T-helper 1 cell treated with Interleukin-12 subunit alpha and Interleukin-12 subunit beta and Interleukin-4 antibody, amounts not matched to agents 30 μg/mL and 1 μg/mL, for 36 hours (primary cell): ENCODE results near the gene ENKD1.

ENCODE experiments used
- H3K27ac Mint-ChIP-seq: one replicate; pipeline ENCODE4 v1.8.0; 2021; ENCODE audit warnings: mild to moderate bottlenecking, mixed read lengths
- H3K27me3 Mint-ChIP-seq: one replicate; pipeline ENCODE4 v1.8.0; 2021; ENCODE audit warnings: low read depth, mixed read lengths
- H3K36me3 Mint-ChIP-seq: one replicate; pipeline ENCODE4 v1.8.0; 2021; ENCODE audit warnings: low read depth, mixed read lengths
- H3K4me1 Mint-ChIP-seq: one replicate; pipeline ENCODE4 v1.8.0; 2021; ENCODE audit warnings: low read depth, mixed read lengths
- H3K4me3 Mint-ChIP-seq: one replicate; pipeline ENCODE4 v1.8.0; 2021; ENCODE audit warnings: mild to moderate bottlenecking, moderate library complexity, mixed read lengths
- H3K9me3 Mint-ChIP-seq: one replicate; pipeline ENCODE4 v1.8.0; 2021; ENCODE audit warnings: mixed read lengths

ENKD1 gene

GRCh38 chr16:67653128-67653788 is 13.3 kb downstream of the ENKD1 start:
- Mint-ChIP-seq H3K4me3 (no peak overlapping the region), H3K36me3 (peaks cover 31% of the 10 kb centered on the region), H3K27me3 (no peaks in the 10 kb centered on the region), H3K27ac (no peak overlapping the region), H3K4me1 (peaks cover 7% of the 10 kb centered on the region), H3K9me3 (no peaks in the 10 kb centered on the region)

- H3K36me3 Mint-ChIP-seq: peaks cover 28% of the 10 kb centered on the region
- no peak overlapping the region for H3K27ac Mint-ChIP-seq
- H3K4me1 Mint-ChIP-seq: peaks cover 7% of the 10 kb centered on the region
- no peaks in the 10 kb centered on the region for H3K9me3 Mint-ChIP-seq
- no peak overlapping the region for H3K4me3 Mint-ChIP-seq
- H3K27me3 Mint-ChIP-seq: no peaks in the 10 kb centered on the region
Observed at GRCh38 chr16:67652578-67653127, 13.9 kb downstream of the ENKD1 start.

DNA sequence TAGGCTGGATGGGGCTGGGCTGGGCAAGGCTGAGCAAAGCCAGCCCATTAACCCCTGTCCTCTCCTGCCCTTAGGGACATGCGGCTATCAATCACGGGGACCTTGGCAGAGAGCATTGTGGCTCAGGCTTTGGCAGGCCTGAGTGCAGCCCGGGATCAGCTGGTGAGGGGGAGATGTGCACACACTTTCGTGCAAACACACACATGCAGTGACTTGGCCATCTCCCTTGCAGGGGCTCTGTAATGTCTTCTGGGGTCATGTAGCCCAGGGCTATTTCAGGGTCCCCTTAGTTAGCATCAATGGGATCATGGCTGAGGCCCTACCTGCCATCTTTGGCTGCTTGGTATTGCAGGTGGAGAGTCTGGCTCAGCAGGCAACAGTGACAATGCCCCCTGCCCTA is 14.7 kb downstream of the ENKD1 start:
- no peaks in the 10 kb centered on the region for H3K9me3 Mint-ChIP-seq
- peak overlapping the region; percentile 14 for H3K4me3 Mint-ChIP-seq
- no peak overlapping the region for H3K27ac Mint-ChIP-seq
- H3K27me3 Mint-ChIP-seq: no peaks in the 10 kb centered on the region
- peaks cover 28% of the 10 kb centered on the region for H3K36me3 Mint-ChIP-seq
- H3K4me1 Mint-ChIP-seq: peaks cover 7% of the 10 kb centered on the region

GRCh38 chr16:67651039-67651438 is 15.5 kb downstream of the ENKD1 start:
- no peaks in the 10 kb centered on the region for H3K27me3 Mint-ChIP-seq
- no peak overlapping the region for H3K4me3 Mint-ChIP-seq
- peaks cover 30% of the 10 kb centered on the region for H3K36me3 Mint-ChIP-seq
- H3K9me3 Mint-ChIP-seq: no peaks in the 10 kb centered on the region
- H3K4me1 Mint-ChIP-seq: peaks cover 10% of the 10 kb centered on the region
- no peak overlapping the region for H3K27ac Mint-ChIP-seq

- no peaks in the 10 kb centered on the region for H3K9me3 Mint-ChIP-seq
- H3K36me3 Mint-ChIP-seq: peaks cover 25% of the 10 kb centered on the region
- peak overlapping the region; percentile 2 for H3K4me3 Mint-ChIP-seq
- H3K4me1 Mint-ChIP-seq: peaks cover 11% of the 10 kb centered on the region
- H3K27me3 Mint-ChIP-seq: no peaks in the 10 kb centered on the region
- H3K27ac Mint-ChIP-seq: peak overlapping the region; percentile 10
Observed at GRCh38 chr16:67650023-67650422, 16.5 kb downstream of the ENKD1 start.

DNA sequence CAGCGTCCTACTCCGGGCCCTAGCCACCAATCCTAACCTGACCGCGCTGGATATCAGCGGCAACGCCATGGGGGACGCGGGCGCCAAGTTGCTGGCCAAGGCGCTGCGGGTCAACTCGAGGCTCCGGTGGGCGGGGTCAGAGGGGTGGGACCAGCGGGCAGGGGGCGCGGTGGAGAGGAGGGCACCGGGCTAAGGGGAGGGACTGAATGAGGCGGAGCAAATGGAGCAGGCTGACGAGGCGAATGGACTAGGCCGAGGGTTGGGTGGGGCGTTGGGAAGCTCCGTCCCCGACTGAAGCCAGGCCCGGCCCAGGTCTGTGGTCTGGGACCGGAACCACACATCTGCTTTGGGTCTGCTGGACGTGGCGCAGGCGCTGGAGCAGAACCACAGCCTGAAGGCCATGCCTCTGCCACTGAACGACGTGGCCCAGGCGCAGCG is 17.0 kb downstream of the ENKD1 start:
- Mint-ChIP-seq H3K4me1 (peaks cover 12% of the 10 kb centered on the region), H3K27ac (no peak overlapping the region), H3K9me3 (no peaks in the 10 kb centered on the region), H3K27me3 (no peaks in the 10 kb centered on the region), H3K4me3 (no peak overlapping the region), H3K36me3 (peaks cover 25% of the 10 kb centered on the region)

DNA sequence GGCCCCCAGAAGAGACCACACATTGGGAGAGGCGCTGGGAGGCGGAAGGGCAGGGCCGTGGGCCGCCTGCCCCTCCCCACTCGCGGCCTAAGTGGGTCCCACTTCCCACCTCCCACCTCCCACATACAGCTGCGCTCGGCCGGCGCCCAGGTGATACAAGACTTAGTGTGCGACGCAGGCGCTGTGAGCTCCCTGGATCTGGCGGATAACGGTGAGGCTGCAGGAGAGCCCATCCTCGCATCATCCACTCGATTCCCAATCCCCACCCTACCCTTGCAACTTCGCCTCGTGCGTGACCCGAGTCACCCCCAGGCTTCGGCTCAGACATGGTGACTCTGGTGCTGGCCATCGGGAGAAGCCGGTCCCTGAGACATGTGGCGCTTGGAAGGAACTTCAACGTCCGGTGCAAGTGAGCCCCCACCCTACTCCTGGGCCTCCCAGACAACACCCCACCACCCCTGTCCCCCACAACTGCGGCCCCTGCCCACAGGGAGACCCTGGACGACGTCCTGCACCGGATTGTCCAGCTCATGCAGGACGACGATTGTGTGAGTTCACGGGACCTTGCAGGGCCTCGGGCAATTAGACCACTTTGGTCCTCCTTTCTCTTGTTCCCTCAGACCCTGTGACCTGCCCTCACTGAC is 17.7 kb downstream of the ENKD1 start:
- H3K27ac Mint-ChIP-seq: no peak overlapping the region
- peaks cover 25% of the 10 kb centered on the region for H3K36me3 Mint-ChIP-seq
- peaks cover 14% of the 10 kb centered on the region for H3K4me1 Mint-ChIP-seq
- H3K27me3 Mint-ChIP-seq: no peaks in the 10 kb centered on the region
- no peak overlapping the region for H3K4me3 Mint-ChIP-seq
- no peaks in the 10 kb centered on the region for H3K9me3 Mint-ChIP-seq

DNA sequence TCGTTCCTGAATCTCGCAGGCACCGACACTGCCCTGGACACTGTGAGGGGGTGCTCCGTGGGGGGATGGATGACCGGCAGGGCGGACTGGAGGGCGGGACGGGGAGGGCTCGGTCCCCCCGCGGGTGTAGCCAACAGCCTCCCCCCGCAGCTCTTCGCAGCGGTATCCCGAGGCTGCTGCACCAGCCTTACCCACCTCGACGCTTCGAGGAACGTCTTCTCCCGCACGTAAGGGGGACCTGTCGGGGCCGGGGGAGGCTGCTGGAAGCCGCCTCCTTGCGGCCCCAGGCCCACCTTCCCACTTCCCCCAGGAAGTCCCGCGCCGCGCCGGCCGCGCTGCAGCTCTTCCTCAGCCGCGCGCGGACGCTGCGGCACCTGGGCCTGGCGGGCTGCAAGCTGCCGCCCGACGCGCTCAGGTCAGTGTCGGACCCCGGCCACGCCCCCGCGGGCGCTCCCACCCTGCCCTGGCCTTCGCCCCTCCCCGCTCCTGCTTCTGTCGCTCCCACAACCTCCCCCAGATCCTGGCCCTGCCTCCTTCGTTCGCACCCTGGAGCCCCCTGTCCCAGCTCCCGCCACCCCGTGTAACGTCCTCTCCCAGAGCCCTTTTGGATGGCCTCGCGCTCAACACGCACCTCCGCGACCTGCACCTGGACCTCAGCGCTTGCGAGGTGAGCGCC is 18.3 kb downstream of the ENKD1 start:
- Mint-ChIP-seq H3K9me3 (no peaks in the 10 kb centered on the region), H3K4me3 (no peak overlapping the region), H3K27me3 (no peaks in the 10 kb centered on the region), H3K36me3 (peaks cover 22% of the 10 kb centered on the region), H3K27ac (no peak overlapping the region), H3K4me1 (peaks cover 14% of the 10 kb centered on the region)

- H3K9me3 Mint-ChIP-seq: no peaks in the 10 kb centered on the region
- no peak overlapping the region for H3K4me3 Mint-ChIP-seq
- H3K27me3 Mint-ChIP-seq: no peaks in the 10 kb centered on the region
- H3K27ac Mint-ChIP-seq: no peak overlapping the region
- H3K4me1 Mint-ChIP-seq: peaks cover 14% of the 10 kb centered on the region
- peaks cover 22% of the 10 kb centered on the region for H3K36me3 Mint-ChIP-seq
Observed at GRCh38 chr16:67647681-67648080, 18.9 kb downstream of the ENKD1 start.

GRCh38 chr16:67647111-67647651 is 19.4 kb downstream of the ENKD1 start:
- H3K36me3 Mint-ChIP-seq: peaks cover 22% of the 10 kb centered on the region
- H3K4me3 Mint-ChIP-seq: peak overlapping the region; percentile 74
- peaks cover 14% of the 10 kb centered on the region for H3K4me1 Mint-ChIP-seq
- H3K9me3 Mint-ChIP-seq: no peaks in the 10 kb centered on the region
- no peak overlapping the region for H3K27ac Mint-ChIP-seq
- H3K27me3 Mint-ChIP-seq: no peaks in the 10 kb centered on the region

GRCh38 chr16:67645397-67646121 is 21.0 kb downstream of the ENKD1 start:
- Mint-ChIP-seq H3K36me3 (peaks cover 10% of the 10 kb centered on the region), H3K9me3 (no peaks in the 10 kb centered on the region), H3K4me1 (peaks cover 11% of the 10 kb centered on the region), H3K27me3 (no peaks in the 10 kb centered on the region), H3K27ac (peak overlapping the region; percentile 98), H3K4me3 (peak overlapping the region; percentile 93)

DNA sequence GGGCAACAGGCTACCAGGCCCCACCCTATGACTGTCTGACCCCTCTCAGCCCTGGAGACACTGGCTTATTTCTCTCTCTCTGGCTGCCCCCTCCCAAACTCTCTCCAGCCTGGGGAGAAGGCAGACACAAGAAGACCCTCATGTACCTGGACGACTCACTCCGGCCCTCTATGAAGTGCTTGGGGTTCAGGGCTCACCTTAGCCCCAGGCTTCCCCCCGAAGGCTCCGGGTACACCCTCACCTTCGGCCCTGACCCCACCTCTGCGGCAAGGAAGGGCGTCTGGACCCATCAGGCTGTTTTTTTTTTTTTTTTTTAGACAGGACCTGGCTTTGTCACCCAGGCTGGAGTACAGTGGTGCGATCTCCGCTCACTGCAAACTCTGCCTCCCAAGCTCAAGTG is 22.5 kb downstream of the ENKD1 start:
- no peaks in the 10 kb centered on the region for H3K27me3 Mint-ChIP-seq
- peak overlapping the region; percentile 42 for H3K4me3 Mint-ChIP-seq
- peaks cover 9% of the 10 kb centered on the region for H3K4me1 Mint-ChIP-seq
- peak overlapping the region; percentile 74 for H3K27ac Mint-ChIP-seq
- H3K9me3 Mint-ChIP-seq: no peaks in the 10 kb centered on the region
- peaks cover 8% of the 10 kb centered on the region for H3K36me3 Mint-ChIP-seq

DNA sequence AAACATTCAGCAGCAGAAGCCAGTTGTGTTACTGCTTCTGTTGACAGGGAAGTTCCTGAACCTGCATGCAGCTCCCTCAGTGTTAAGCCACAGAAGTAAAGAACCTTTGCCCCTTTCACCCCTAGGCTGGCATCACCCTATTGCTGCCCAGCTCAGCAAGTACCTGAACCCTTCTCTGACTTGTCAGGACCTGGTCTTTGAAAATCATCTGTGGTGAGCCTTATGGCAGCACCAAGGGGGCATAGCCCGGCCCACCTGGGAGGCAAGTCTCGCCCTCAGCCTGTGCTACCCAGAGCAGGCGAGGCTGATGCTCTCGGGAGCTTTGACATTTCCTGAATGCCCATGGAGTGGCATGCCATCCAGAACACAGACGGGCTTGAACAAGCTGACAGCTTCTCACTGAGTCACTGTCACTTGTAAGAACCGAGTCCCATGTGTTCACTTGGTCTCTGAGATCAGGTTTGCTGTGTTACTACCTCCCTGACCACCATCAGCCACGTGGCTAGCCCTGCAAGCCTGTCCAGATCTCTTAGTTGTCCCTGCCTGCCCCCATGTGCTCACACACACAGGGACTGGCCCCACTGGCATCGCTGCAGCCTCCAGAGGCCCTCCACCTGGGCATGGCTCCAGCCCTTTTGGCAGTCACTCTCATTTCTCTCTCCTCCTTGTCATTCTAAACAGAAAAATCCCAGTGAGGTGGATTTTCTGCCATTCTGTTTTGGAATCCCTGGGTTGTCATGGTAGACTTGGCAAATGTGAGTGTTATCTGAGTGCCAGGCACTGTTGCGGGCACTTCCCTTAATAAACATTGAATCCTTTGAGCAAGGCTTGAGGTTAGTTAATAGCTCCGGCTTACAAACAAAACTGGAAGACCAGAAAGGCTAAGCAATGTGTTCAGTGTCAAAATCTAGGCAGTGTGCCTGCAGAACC is 24.5 kb downstream of the ENKD1 start:
- Mint-ChIP-seq H3K27ac (peak overlapping the region; percentile 20), H3K36me3 (peaks cover 15% of the 10 kb centered on the region), H3K9me3 (no peaks in the 10 kb centered on the region), H3K4me3 (no peak overlapping the region), H3K27me3 (no peaks in the 10 kb centered on the region), H3K4me1 (peaks cover 9% of the 10 kb centered on the region)
